HG03558 (cell line): ENCODE data around the gene ARHGEF40.
A peak's percentile ranks its signal among the peaks of the same experiment; 100 is the strongest.

Source experiments
- ATAC-seq: cut with Tn5 transposase; IDR thresholded peaks from one replicate; pipeline ENCODE4 v1.9.1; 2021; ENCODE audit warnings: moderate number of reproducible peaks; ENCODE audit not compliant: unreplicated experiment; ENCODE audit errors: extremely low read depth

Gene ARHGEF40

GRCh38 chr14:21078726-21079125 is 8.6 kb downstream of the ARHGEF40 start:
- ATAC-seq = no peak

GRCh38 chr14:21081521-21082142 is 11.5 kb downstream of the ARHGEF40 start:
- ATAC-seq = no peak

- no peak for ATAC-seq
Measured at GRCh38 chr14:21083565-21084325, 13.6 kb downstream of the ARHGEF40 start.

GRCh38 chr14:21084396-21084795 is 14.3 kb downstream of the ARHGEF40 start:
- ATAC-seq = no peak

- no peak for ATAC-seq
Measured at GRCh38 chr14:21084998-21085853, 15.1 kb downstream of the ARHGEF40 start.

GRCh38 chr14:21086908-21087293 is 16.8 kb downstream of the ARHGEF40 start:
- ATAC-seq = no peak

GRCh38 chr14:21087294-21088091 is 17.4 kb downstream of the ARHGEF40 start:
- ATAC-seq = no peak

- ATAC-seq = no peak
Measured at GRCh38 chr14:21088687-21089086, 18.6 kb downstream of the ARHGEF40 start.

- no peak for ATAC-seq
Measured at GRCh38 chr14:21089271-21089670, 19.2 kb downstream of the ARHGEF40 start.

GRCh38 chr14:21089877-21090193 is 19.7 kb downstream of the ARHGEF40 start:
- no peak for ATAC-seq

- no peak for ATAC-seq
Measured at GRCh38 chr14:21090194-21090939, 20.3 kb downstream of the ARHGEF40 start.

GRCh38 chr14:21090940-21091663 is 21.0 kb downstream of the ARHGEF40 start:
- ATAC-seq = no peak

- no peak for ATAC-seq
Measured at GRCh38 chr14:21091821-21092272, 21.7 kb downstream of the ARHGEF40 start.

GRCh38 chr14:21092273-21093011 is 22.3 kb downstream of the ARHGEF40 start:
- ATAC-seq = peak; percentile 74

- no peak for ATAC-seq
Measured at GRCh38 chr14:21093018-21093417, 22.9 kb downstream of the ARHGEF40 start.

GRCh38 chr14:21093769-21094681 is 23.9 kb downstream of the ARHGEF40 start:
- no peak for ATAC-seq
